HG02588 (cell line): ENCODE data around the gene GUCD1.
"Not testable (repeated sequence)": the region's sequence is repeated elsewhere in the genome, so short reads cannot be mapped to it uniquely, and the experiment has no call there.

Experiments
- ATAC-seq: cut with Tn5 transposase; IDR thresholded peaks from one replicate; pipeline ENCODE4 v1.9.1; 2021; ENCODE audit warnings: mild to moderate bottlenecking, moderate library complexity; ENCODE audit not compliant: unreplicated experiment

GUCD1 gene

DNA sequence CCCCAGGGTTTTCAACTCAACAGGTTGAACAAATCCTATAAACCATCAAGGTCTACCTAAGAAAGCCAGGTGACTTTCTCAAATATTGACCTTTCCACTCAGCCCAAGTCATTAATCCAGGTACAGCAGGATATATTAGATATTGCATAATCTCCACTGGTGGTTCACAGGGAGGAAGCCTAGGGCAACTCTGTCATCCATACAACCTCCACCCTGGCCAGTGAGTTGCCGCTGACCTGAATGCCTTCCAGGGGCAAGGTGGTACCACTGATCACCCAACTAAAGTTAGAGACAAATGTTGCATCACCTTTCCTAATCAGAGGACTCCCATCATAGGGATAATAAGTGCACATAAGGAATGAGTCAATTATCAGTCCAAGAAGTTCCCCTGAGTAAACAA is 22.9 kb downstream of the GUCD1 start:
- ATAC-seq = no peak

DNA sequence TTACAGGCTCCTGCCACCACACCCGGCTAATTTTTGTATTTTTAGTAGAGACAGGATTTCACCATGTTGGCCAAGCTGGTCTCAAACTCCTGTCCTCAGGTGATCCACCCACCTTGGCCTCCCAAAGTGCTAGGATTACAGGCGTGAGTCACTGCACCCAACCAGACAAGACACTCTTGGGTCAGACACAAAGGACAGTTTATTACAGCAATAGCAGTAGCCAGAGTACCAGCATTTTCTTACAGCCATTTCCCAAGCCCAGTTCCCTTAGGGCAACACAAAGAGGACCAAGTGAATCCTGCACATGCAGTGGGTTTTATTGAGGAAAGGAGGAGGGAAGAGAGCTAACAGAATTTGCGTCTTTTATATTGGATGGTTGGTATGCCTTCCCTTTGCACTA is 24.0 kb downstream of the GUCD1 start:
- ATAC-seq = not testable (repeated sequence)

DNA sequence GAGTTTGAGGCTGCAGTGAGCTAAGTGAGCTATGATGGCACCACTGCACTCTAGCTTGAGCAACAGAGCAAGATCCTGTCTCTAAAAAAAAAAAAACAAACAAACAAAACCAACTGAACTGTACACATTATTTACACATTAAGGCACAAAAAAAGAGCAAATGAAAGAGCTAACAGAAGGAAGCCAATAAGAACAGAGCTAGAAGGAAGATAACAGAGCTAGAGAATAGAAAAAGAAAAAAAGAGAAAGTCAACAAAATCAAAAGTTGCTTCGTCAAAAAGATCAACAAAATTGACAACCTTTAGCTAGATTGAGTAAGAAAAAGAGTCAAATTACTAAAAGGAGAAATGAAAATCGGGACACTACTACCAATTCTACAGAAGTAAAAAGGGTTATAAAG is 25.0 kb downstream of the GUCD1 start:
- no peak for ATAC-seq

DNA sequence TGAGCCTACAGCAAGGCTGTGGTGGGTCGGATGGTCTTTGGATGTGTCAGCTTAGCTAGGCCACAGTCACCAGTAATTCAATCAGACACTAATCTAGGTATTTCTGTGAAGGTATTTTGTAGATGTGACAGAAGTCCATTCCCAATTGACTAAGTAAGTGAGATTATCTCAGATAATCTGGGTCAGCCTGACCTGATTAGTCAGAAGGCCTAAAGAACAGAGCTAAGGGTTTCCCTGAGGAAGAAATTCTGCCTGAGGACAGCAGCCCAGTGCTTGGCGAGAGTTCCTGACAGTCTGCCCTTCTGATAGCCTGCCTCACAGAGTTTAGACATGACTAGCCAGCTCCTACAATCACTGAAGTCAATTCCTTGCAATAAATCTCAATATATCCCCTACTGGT is 28.7 kb downstream of the GUCD1 start:
- no peak for ATAC-seq

DNA sequence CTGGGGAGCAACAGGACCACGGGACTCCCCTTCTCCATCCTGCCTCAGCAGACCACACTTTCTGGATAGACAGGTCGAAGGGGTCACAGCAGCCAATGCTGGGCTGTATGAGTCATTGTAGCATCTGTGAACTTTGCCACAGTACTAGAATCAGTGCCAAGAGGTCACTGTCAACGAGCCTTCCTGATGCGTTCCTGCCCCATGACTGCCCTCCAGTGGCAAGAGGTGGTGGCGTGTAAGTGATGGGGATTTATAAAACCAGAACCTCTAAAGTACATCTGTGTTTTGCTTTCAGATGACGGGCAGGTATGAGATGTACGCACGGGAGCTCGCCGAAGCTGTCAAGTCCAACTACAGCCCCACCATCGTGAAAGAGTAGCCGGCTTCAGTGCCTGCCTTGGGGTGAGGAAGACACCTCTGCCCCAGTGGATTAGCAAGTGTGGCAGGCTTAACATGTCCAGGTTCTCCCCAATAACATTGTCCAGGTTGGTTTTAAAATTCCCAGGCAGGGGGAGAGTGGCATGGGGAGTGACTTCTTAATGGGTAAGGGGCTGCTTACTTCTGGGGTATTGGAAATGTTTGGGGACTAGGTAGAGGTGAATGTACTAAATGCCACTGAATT is 29.4 kb downstream of the GUCD1 start:
- no peak for ATAC-seq

DNA sequence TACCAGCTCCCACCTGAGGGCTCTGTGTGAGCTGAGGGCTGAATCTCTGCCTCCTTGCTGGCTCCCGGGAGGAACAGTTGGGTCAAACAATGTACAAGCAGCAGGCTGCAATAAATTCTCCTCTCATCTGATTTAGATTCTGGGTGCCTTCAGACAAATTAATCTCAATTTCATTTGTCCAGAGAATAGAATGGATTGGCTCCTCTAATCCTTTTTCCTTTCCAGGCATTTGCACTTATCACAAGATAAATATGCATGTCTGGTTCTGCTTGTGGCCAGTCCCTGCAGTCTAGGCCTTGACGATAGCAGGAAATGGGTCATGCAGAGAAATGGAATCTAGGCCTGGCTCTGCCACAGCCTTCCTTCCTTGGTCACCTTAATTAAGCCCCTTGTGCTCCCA is 31.1 kb downstream of the GUCD1 start:
- ATAC-seq = no peak

DNA sequence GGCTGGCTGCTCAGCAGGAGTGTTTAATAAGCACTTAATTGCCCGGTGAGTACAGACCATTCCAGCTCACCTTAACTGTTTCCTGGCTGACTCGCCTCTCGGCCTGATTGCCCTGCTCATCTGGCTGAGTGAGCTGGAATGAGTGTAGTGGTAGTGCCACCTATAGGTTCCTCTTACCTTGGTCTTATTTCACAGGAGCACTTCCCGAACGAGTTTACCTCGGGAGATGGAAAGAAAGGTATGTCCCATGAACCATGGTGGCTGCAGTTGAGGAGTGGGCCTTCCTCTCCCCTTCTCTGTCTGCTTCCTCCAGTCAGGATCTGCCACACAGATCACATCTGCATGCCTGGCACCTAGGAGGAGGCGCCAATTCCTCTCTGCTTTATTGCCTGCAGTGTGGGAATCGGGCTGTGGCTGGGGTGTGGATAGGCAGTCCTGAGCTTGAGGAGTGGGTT is 33.1 kb downstream of the GUCD1 start:
- ATAC-seq = no peak

DNA sequence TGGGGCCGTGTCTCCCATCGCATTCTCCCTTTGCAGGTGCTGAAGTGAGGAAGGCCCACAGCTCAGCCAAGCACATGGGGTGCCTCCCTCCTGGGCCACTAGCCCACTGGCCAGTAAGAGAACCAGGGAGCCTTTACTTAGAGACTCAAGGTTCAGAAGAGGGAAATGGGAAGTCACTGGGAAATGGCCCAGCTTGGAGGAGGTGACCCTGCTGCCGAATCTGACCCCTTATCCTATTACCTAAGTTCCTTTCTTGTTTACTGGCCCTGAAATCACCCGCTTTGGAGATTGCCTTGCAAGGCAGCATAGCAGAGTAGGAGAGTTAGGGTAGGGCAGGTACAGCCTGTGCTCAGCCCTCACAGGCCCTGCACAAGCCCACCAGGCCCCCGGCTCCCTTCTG is 35.4 kb downstream of the GUCD1 start:
- ATAC-seq = no peak

DNA sequence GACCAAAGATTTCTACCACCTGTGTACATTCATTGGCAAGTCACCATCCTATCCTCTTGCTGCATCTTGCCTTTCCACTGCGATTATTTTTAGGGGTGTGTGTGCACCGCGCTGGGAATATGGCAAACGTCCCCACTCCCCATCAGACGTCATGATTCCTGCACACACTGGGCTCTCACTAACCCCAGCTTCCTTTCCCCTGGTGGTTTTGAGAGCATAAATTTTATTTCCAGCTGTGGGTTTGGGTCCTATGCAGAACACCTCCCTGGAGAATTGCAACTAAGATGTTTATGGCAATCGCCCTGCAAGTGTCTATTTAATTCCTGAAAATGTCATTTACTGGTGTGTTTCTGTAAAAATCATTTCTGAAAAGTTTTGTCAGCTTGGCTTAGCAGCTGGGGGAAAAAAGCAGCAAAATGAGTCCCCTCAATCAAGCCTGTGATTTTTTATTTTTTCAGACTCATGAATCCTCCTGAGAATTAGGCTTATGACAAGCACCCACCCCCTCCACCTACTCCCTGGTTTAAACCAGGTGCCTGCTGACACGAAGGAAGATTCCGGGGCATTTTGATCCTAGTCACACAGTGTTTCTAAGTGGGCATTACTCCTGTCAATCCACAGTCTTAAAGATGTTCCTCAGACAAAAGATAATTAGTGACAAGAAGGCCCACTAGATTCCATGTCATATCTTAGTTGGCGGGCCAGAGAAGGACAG is 36.0 kb downstream of the GUCD1 start:
- no peak for ATAC-seq

DNA sequence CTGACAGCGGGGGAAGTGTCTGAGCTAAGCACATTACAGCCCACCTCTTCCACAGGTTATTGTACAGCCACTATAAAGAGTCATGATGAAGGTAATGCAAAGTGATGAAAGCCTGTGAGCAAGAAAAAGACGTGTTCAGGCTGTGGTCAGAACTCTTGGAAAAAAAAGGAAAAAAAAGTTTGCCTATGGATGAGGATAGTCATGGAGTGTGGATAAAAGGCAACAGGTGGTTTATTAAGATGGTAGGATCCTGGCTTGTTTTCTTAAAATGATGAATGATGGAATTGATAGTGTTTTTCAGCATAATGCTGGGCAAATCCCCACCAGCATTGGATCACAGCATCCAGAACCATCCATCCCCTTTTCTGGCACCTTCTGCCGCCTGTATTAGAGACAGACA is 36.7 kb downstream of the GUCD1 start:
- ATAC-seq = no peak

DNA sequence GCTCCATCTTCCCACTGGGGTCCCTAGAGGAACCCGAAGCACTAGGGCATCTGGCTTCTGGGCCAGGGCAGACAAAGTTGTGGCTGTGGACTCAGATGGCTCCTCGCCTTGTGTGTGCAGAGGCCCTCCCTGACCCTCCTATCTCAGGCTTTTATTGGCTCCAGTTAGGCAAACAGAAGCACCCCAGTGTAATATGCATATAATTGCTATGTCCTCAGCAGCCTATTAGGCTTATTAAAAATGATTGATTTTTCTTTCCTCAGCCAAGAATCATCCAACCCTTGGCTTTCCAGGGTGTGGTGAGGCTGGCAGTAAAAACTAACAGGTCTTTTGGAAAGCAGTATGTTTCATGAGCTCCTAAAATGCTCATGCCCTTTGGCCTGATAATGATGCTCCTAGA is 37.5 kb downstream of the GUCD1 start:
- ATAC-seq = no peak

DNA sequence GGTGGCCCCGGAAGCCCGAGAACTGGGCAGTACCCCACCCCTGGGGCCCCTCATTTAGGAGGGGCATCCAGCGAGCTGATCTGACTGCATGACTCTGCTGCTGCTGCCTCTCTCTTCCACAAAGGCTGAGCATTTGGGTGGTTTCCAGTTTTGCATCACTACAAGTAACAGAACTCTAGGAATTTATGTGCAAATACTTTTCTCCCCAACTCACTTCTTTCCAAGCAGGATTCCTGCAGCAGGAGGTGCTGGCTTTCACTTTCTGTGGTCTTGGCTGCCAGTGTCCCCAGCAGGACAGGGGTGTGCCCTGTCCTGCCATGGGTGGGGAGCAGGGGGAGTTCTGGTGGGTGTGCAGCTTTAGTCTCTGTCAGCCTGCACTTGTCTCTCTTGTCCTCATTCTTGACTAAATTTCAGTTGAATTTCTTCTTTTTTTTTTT is 38.6 kb downstream of the GUCD1 start:
- ATAC-seq = no peak

DNA sequence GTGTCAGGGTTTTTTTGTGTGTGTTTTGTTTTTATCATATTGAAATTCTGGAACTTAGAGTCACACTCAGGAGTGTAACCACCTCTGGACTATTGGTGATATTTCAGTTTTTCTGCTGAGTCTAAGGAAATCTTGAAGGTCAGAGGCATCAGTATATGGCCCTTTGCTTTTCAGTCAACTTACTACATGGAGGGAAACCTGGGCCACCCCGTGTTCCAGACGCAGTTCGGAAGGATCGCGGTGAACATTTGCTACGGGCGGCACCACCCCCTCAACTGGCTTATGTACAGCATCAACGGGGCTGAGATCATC is 40.0 kb downstream of the GUCD1 start:
- ATAC-seq = no peak

DNA sequence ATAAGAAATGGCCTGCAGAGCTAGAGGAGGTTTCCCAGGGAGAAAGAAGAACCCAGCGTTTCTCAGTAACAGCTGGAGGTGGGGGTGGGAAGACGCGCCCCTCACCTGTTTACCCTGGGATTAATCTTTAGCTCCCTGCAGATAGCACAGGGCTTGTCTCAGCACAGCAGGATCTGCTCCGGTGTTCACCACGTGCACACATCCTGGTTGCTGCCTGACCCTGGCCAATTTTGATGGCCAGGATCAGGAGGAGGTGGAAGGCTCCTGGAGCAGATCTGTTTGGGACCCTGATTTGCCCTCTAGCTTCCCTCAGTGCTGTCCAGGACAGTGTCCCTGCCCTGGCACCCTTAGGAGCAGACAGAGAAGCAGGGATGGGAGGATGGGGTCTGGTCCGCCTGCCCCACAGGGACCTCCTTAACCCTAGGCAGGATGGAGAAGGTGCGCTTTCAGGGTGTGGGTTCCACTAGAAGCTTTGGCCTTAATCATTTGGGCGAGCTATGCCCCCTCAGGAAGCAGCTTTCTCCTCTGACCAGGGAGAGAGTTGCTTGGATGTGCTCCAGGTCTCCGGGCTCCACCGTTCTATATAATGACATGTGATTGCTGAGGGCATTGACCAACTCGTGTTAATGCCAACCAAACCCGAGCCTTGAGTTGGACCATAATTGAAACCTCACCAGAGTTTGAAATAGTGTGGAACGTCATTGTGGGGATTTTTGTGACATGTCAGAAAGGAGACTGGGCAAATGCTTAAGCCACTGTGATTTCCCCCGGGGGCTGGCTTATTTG is 40.5 kb downstream of the GUCD1 start:
- no peak for ATAC-seq

DNA sequence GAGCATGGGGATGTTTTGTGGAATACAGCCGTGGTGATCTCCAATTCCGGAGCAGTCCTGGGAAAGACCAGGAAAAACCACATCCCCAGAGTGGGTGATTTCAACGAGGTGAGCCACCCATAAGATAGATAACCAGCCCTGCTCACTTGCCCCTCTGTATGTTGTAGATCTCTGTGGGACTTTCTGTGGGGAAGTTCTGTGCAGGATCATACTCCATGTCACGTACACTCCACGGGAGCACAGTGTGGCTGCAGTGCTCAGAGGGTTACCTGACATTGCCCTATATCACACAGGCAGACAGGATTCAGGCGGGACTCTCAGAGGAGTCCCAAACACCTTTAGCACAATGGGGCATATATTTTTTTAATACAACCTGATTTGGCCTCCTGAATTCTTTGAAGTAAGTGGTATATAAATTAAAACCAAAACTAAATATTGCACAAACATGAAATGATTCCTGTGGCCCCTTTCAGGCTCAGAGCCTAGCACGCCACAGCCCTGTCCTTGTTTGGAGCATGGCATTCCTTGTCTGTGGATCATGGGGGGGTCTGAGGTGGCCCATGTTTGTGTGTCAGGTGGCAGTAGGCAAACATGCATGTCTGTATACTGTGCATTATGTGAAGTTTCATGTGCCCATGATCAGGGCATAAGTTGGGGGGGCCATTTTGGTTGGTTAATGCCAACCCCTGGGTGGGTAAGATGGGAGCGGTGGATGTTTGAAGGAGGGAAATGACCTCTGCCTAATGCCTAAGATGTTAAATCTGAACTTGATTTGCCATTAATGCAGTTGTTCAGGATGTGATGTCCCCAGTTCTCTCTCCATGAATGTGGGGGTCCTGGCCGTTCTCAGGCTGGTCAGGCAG is 41.3 kb downstream of the GUCD1 start:
- no peak for ATAC-seq

DNA sequence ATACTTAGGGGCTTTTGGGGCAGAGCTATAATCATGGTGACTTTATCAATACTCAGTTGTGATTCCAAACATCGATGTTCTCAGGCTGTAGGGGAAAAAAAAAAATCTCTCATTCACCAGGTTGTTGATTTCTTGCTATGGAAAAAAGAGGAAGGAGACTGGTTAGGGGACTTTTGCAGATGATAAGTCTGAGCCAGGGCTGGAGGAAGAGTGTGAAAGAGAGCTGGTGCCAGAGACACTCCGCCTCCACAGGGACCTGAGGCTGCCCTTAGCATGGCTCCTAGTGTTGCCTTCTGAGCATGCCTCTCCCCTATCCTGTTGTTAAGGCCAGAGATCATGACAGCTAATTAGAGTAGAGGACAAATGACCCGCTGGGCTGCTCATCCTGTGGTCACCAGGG is 42.9 kb downstream of the GUCD1 start:
- no peak for ATAC-seq

DNA sequence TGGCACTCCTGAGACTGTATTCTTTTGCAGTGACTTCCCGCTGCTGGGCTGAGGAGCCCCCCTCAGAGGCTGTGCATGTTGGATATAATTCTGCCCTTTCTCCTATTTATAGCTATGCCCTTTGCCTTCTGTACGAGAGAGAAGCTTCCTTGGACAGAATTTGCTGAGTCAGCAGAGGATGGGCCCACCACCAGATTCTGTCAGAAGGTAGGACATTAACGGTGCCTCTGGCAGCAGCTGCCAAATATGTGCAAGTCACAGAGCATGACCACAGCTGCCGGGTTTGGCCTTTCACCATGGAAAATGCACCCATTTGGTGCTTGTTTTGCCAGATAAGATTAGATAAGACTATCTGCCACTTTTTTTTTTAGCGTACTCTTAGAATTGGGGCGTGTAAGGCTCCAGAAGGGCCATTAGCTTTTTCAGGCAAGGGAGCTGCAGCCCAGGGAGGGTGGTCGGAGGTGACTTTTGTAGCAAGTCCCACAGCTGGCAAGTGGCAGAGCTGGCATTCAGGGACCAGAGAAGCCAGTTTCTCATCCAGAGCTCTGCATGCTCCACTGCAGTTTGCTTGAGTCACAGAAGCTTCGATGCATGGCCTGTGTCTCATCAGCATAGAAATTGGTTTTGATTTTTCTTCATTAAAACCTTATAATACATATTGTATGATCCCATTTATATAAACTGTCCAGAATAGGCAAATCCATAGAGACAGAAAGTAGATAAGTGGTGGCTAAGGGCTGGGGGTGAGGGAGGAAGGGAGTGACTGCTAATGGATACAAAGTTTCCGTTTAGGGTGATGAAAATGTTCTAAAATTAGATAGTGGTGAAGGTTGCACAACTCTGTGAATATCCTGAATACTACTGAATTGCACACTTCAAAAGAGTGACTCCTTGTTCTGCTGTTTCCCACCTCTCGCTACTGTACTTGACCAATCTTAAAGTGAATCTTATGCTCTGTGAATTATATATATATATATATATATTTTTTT is 44.0 kb downstream of the GUCD1 start:
- ATAC-seq = no peak

DNA sequence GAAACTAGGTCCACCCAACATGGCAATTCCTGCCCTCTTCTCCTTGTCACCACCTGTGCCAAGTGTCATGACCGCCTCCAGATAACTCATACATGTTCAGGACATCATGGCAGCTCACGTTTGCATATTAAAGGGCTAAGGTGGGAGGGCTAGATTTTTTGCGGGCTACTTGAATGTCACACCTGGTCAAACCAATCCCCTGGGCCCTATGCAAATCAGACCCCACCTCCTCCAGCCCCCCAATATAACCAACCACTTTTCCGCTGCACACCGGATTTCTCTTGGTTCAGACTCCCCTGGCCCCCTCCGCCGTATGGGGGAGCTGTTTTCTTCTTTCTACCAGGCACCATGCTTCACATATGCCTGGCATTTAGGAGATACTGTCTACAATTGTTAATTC is 47.2 kb downstream of the GUCD1 start:
- ATAC-seq = no peak

DNA sequence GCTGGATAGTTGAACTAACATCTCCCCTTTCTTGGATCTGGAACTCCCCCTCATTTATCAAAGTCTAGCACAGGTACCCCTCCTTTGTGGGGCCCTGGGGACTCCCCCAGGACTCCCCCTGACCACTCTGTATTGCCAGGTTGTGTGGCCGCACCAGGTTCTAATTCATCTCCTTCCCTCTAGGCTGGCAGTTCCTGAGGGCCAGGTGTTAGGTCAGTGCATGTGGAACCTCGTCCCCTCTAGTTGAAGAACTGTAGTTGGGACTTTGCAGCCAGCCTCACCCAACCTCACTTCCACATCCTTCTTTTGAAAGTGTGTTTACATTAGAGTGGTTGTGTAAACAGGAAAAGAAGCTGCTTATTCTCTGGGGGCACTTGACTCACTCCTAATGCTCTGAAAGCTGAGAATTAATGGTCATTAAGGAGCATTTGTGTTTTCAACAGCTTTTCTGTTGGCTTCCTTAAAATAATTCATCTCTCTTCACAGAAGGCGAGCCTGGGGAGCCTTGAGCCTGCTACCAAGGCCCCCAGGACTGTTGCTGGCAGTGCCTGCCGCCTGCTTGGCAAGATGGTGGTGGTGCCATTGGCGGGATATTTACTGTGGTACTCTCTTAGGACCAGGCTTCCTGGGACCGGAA is 48.0 kb downstream of the GUCD1 start:
- ATAC-seq = no peak
